ENCODE results near the gene SMIM28.

Gene SMIM28

GRCh38 chr6:138417493-138418117 is 39.9 kb downstream of the SMIM28 start:
- Histone ChIP-seq H3K4me2 (ENCODE audit: low read depth, low read length) (no peak overlapping the region), H3K9me2 (replicated peaks; ENCODE audit: insufficient read depth, low read length) (no peaks in the 10 kb centered on the region), H3K27me3 (replicated peaks; ENCODE audit: insufficient read depth, low read length) (no peaks in the 10 kb centered on the region), H3K27ac (ENCODE audit: low read length) (no peak overlapping the region), H3F3A (ENCODE audit: insufficient read depth, low read length) (no peaks in the 10 kb centered on the region), H3K36me3 (replicated peaks; ENCODE audit: insufficient read depth, low read length) (no peaks in the 10 kb centered on the region), H2AFZ (ENCODE audit: low read length) (no peak overlapping the region), H3K79me2 (ENCODE audit: low read length) (no peaks in the 10 kb centered on the region), H3K9ac (ENCODE audit: low read length) (no peak overlapping the region), H3K4me1 (ENCODE audit: low read length) (no peaks in the 10 kb centered on the region), H3K9me3 (replicated peaks; ENCODE audit: insufficient read depth, low read length) (no peaks in the 10 kb centered on the region), H4K20me1 (ENCODE audit: insufficient read depth, low read length) (no peaks in the 10 kb centered on the region), H3K4me3 (ENCODE audit: low read length) (no peak overlapping the region)
- TF ChIP-seq EZH2phosphoT487 (IDR thresholded peaks at IDR 0.05; ENCODE audit: low read length) = no peak
- TF ChIP-seq CTCF (IDR thresholded peaks at IDR 0.05; ENCODE audit: low read length) = no peak
- DNase-seq = no peak

- Histone ChIP-seq H3K36me3 (replicated peaks; ENCODE audit: insufficient read depth, low read length) (no peaks in the 10 kb centered on the region), H3K9ac (ENCODE audit: low read length) (no peak overlapping the region), H3K27ac (ENCODE audit: low read length) (no peak overlapping the region), H3K9me2 (replicated peaks; ENCODE audit: insufficient read depth, low read length) (no peaks in the 10 kb centered on the region), H3K79me2 (ENCODE audit: low read length) (no peaks in the 10 kb centered on the region), H3F3A (ENCODE audit: insufficient read depth, low read length) (no peaks in the 10 kb centered on the region), H3K4me2 (ENCODE audit: low read depth, low read length) (no peak overlapping the region), H3K9me3 (replicated peaks; ENCODE audit: insufficient read depth, low read length) (no peaks in the 10 kb centered on the region), H4K20me1 (ENCODE audit: insufficient read depth, low read length) (no peaks in the 10 kb centered on the region), H3K27me3 (replicated peaks; ENCODE audit: insufficient read depth, low read length) (no peaks in the 10 kb centered on the region), H3K4me1 (ENCODE audit: low read length) (no peaks in the 10 kb centered on the region), H2AFZ (ENCODE audit: low read length) (no peak overlapping the region), H3K4me3 (ENCODE audit: low read length) (no peak overlapping the region)
- TF ChIP-seq CTCF (IDR thresholded peaks at IDR 0.05; ENCODE audit: low read length) = no peak
- TF ChIP-seq EZH2 (optimal IDR thresholded peaks at IDR 0.05; ENCODE audit: low read depth, low read length) = no peak
- TF ChIP-seq EZH2phosphoT487 (IDR thresholded peaks at IDR 0.05; ENCODE audit: low read length) = no peak
- no peak for DNase-seq
These were observed 40.5 kb downstream of the SMIM28 start for GRCh38 chr6:138418118-138418742.

GRCh38 chr6:138419766-138420165 is 42.1 kb downstream of the SMIM28 start:
- Histone ChIP-seq H3K4me2 (ENCODE audit: low read depth, low read length) (no peak overlapping the region), H3K9ac (ENCODE audit: low read length) (no peak overlapping the region), H3K36me3 (replicated peaks; ENCODE audit: insufficient read depth, low read length) (no peaks in the 10 kb centered on the region), H4K20me1 (ENCODE audit: insufficient read depth, low read length) (no peaks in the 10 kb centered on the region), H3K27ac (ENCODE audit: low read length) (no peak overlapping the region), H3K79me2 (ENCODE audit: low read length) (no peaks in the 10 kb centered on the region), H2AFZ (ENCODE audit: low read length) (no peak overlapping the region), H3F3A (ENCODE audit: insufficient read depth, low read length) (no peaks in the 10 kb centered on the region), H3K9me2 (replicated peaks; ENCODE audit: insufficient read depth, low read length) (no peaks in the 10 kb centered on the region), H3K27me3 (replicated peaks; ENCODE audit: insufficient read depth, low read length) (no peaks in the 10 kb centered on the region), H3K9me3 (replicated peaks; ENCODE audit: insufficient read depth, low read length) (no peaks in the 10 kb centered on the region), H3K4me3 (ENCODE audit: low read length) (no peak overlapping the region), H3K4me1 (ENCODE audit: low read length) (no peaks in the 10 kb centered on the region)
- DNase-seq = no peak
- TF ChIP-seq EZH2phosphoT487 (IDR thresholded peaks at IDR 0.05; ENCODE audit: low read length) = no peak
- no peak for TF ChIP-seq EZH2 (optimal IDR thresholded peaks at IDR 0.05; ENCODE audit: low read depth, low read length)
- TF ChIP-seq CTCF (IDR thresholded peaks at IDR 0.05; ENCODE audit: low read length) = no peak

All from MM.1S (cell line).